ENCODE measurements around the gene MAVS.

DNA sequence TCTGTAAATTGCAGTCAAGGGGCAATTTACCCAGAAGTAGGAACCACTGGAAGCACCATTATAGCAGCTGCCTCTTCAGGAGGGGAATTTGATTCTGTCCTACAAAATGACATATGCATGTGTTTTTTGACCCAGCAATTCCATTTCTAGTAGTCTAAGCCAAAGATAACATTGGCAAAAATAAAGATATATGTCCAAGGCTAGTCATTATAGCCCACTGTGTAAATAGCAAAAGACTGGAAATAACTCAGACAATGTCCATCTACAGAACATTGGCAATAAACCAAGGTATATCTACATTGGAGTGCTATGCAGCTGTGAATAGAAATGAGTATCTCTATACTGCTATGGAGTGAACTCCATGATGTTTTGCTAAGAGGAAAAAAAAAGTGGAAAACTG, 30.0 kb downstream of the MAVS start:
- TF ChIP-seq, protein P1, sequence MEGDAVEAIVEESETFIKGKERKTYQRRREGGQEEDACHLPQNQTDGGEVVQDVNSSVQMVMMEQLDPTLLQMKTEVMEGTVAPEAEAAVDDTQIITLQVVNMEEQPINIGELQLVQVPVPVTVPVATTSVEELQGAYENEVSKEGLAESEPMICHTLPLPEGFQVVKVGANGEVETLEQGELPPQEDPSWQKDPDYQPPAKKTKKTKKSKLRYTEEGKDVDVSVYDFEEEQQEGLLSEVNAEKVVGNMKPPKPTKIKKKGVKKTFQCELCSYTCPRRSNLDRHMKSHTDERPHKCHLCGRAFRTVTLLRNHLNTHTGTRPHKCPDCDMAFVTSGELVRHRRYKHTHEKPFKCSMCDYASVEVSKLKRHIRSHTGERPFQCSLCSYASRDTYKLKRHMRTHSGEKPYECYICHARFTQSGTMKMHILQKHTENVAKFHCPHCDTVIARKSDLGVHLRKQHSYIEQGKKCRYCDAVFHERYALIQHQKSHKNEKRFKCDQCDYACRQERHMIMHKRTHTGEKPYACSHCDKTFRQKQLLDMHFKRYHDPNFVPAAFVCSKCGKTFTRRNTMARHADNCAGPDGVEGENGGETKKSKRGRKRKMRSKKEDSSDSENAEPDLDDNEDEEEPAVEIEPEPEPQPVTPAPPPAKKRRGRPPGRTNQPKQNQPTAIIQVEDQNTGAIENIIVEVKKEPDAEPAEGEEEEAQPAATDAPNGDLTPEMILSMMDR (conservative IDR thresholded peaks at IDR 0.05 in 1 of 2, IDR thresholded peaks at IDR 0.05 in 1 of 2; ENCODE audit: low read depth in 1 of 2, low read length in 2 of 2): no peak
- no peak for TF ChIP-seq EZH2 (IDR thresholded peaks at IDR 0.05; ENCODE audit: low read length, missing control alignments)

Data from fibroblast of lung (primary cell).